K562 (cell line): Measurements from ENCODE around the gene APOM. TPM values are rescaled to one million over a fixed set of nuclear protein-coding genes. Genes with fewer than 3 reads are reported as not detected.

ENCODE experiments used
- CBX2 ChIP-seq: fragments of 200-600 bp; sonication (generic); IDR thresholded peaks from one replicate; pipeline ENCODE4 v1.6.1; 2012; ENCODE audit warnings: mild to moderate bottlenecking, low read length, inconsistent platforms; ENCODE audit not compliant: insufficient read depth, poor library complexity, severe bottlenecking
- CBX5 ChIP-seq: IDR thresholded peaks from 2 replicates; pipeline ENCODE4 v1.6.1; 2014; ENCODE audit warnings: low read depth, borderline replicate concordance
- CCAR2 ChIP-seq: fragments of 200-400 bp; formaldehyde crosslinking; IDR thresholded peaks from 2 replicates; pipeline ENCODE4 v1.6.1; 2017; ENCODE audit warnings: mild to moderate bottlenecking, low read depth, low read length
- ELK1 ChIP-seq: sonication (generic); formaldehyde crosslinking; IDR thresholded peaks from 2 replicates; pipeline ENCODE4 v1.8.1; 2022; ENCODE audit warnings: missing genetic modification reagents
- FOXK2 ChIP-seq, 2 experiments: fragments of 450-650 bp; IDR thresholded peaks in 1 of 2; conservative IDR thresholded peaks in 1 of 2; 2 replicates each; pipeline ENCODE4 v1.6.1; 2016; ENCODE audit warnings: low read depth in 2 of 2, mild to moderate bottlenecking in 1 of 2
- HCFC1 ChIP-seq: IDR thresholded peaks from 2 replicates; pipeline ENCODE4 v1.6.1; 2012; ENCODE audit warnings: low read depth, low read length, improper control_type of control experiment
- KDM4B ChIP-seq, 2 experiments: fragments of 450-650 bp in 1 of 2; sonication (generic) in 1 of 2; IDR thresholded peaks; 2 replicates each; pipeline ENCODE4 v1.6.1; 2016 to 2017; ENCODE audit warnings: borderline replicate concordance in 2 of 2, antibody characterized with exemption in 1 of 2, low read depth in 1 of 2, mild to moderate bottlenecking in 1 of 2
- KHSRP ChIP-seq: fragments of 450-650 bp; IDR thresholded peaks from 2 replicates; pipeline ENCODE4 v1.6.1; 2017
- L3MBTL2 ChIP-seq: fragments of 450-650 bp; IDR thresholded peaks from 2 replicates; pipeline ENCODE4 v1.6.1; 2016; ENCODE audit warnings: mild to moderate bottlenecking, moderate library complexity
- MECOM ChIP-seq: fragments of 250-450 bp; sonication (Bioruptor Pico); IDR thresholded peaks from 2 replicates; pipeline ENCODE4 v1.8.0; 2022; ENCODE audit warnings: inconsistent platforms
- MEIS2 ChIP-seq: fragments of 450-650 bp; IDR thresholded peaks from 2 replicates; pipeline ENCODE4 v1.6.1; 2014; ENCODE audit warnings: mild to moderate bottlenecking; ENCODE audit not compliant: partially characterized antibody
- NFIX ChIP-seq: fragments of 250-450 bp; sonication (Bioruptor Pico); IDR thresholded peaks from 2 replicates; pipeline ENCODE4 v1.4.0; 2020; ENCODE audit warnings: low read depth, mild to moderate bottlenecking, moderate library complexity
- NFRKB ChIP-seq: fragments of 450-650 bp; IDR thresholded peaks from 2 replicates; pipeline ENCODE4 v1.6.1; 2016; ENCODE audit warnings: low read depth
- NR2C1 ChIP-seq, 2 experiments: fragments of 450-650 bp; IDR thresholded peaks; 2 replicates each; pipeline ENCODE4 v1.6.1; 2017; ENCODE audit warnings: mild to moderate bottlenecking in 2 of 2, antibody characterized with exemption in 1 of 2, inconsistent platforms in 1 of 2, missing compliant biosample characterization in 1 of 2, missing genetic modification characterization in 1 of 2
- PML ChIP-seq: IDR thresholded peaks from 2 replicates; pipeline ENCODE4 v1.6.1; 2012; ENCODE audit warnings: low read length, inconsistent platforms
- POLR2AphosphoS2 ChIP-seq: IDR thresholded peaks from 2 replicates; pipeline ENCODE4 v1.6.1; 2012; ENCODE audit warnings: low read length, improper control_type of control experiment
- PRMT5 ChIP-seq: sonication (generic); formaldehyde crosslinking; IDR thresholded peaks from 2 replicates; pipeline ENCODE4 v1.5.0; 2020; ENCODE audit warnings: missing genetic modification reagents
- RNF2 ChIP-seq: sonication (generic); IDR thresholded peaks from 2 replicates; pipeline ENCODE4 v1.6.1; 2016
- RUNX1 ChIP-seq: sonication (generic); IDR thresholded peaks from 2 replicates; pipeline ENCODE4 v1.6.1; 2016; ENCODE audit warnings: antibody characterized with exemption, low read depth
- SMAD1 ChIP-seq: fragments of 150-350 bp; IDR thresholded peaks from 2 replicates; pipeline ENCODE4 v1.6.1; 2014; ENCODE audit warnings: low read length, low read depth; ENCODE audit not compliant: partially characterized antibody
- SPI1 ChIP-seq: IDR thresholded peaks from 2 replicates; pipeline ENCODE4 v1.6.1; 2011; ENCODE audit warnings: low read depth, low read length, control low read depth, borderline replicate concordance
- ZFP30 ChIP-seq: fragments of 250-450 bp; sonication (Bioruptor Pico); IDR thresholded peaks from 2 replicates; pipeline ENCODE4 v1.8.0; 2022; ENCODE audit warnings: moderate library complexity, mild to moderate bottlenecking, inconsistent platforms, borderline replicate concordance
- ZNF165 ChIP-seq: fragments of 250-450 bp; sonication (Bioruptor Pico); IDR thresholded peaks from 2 replicates; pipeline ENCODE4 v1.4.0; 2020; ENCODE audit warnings: borderline replicate concordance
- ZNF24 ChIP-seq: fragments of 450-650 bp; IDR thresholded peaks from 2 replicates; pipeline ENCODE4 v1.6.1; 2016
- polyA plus RNA-seq, 8 experiments: library from polyadenylated mRNA; depleted of rRNA in 4 of 8; stranded (reverse) in 5 of 8; unstranded in 3 of 8; fragments of >200 nt; fragmentation: Nextera tagmentation in 2 of 8; fragmentation: Illumina TruSeq in 1 of 8; extraction: Ambion mirVana in 2 of 8; extraction: Trizol in 1 of 8; gene quantifications; 2 replicates each; pipeline versions ENCODE4 v1.2.1 to v1.2.3, GENCODE V29; 2011 to 2014; ENCODE audit warnings: inconsistent platforms in 1 of 8, missing spikeins in 1 of 8
- total RNA-seq, 7 experiments: library from RNA; depleted of rRNA in 6 of 7; stranded (reverse); fragments of >200 nt in 6 of 7; fragmentation: Illumina TruSeq in 2 of 7; extraction: Trizol in 2 of 7; gene quantifications; 2 replicates each; pipeline versions ENCODE4 v1.2.1 to v1.2.3, GENCODE V29; 2011 to 2021; ENCODE audit warnings: low replicate concordance in 1 of 7
- TF ChIP-seq, protein P1 (sequence below): fragments of 450-650 bp; formaldehyde crosslinking; IDR thresholded peaks from 2 replicates; pipeline ENCODE4 v1.4.0; 2020; ENCODE audit warnings: mild to moderate bottlenecking
- TF ChIP-seq, protein P2 (sequence below): fragments of 450-650 bp; IDR thresholded peaks from 2 replicates; pipeline ENCODE4 v1.6.1; 2016; ENCODE audit warnings: low read depth, mild to moderate bottlenecking, moderate library complexity
- TF ChIP-seq, protein P3 (sequence below): fragments of 450-650 bp; formaldehyde crosslinking; conservative IDR thresholded peaks from 2 replicates; pipeline ENCODE4 v1.4.0; 2022; ENCODE audit warnings: mild to moderate bottlenecking, missing genetic modification characterization

Gene APOM
- total and polyA plus RNA-seq, 9 of the 15 experiments (the other 6 are each of a cell fraction or from before 2014, with no cell fraction given) = 5.7 to 24.3 (median 10.4) TPM

DNA sequence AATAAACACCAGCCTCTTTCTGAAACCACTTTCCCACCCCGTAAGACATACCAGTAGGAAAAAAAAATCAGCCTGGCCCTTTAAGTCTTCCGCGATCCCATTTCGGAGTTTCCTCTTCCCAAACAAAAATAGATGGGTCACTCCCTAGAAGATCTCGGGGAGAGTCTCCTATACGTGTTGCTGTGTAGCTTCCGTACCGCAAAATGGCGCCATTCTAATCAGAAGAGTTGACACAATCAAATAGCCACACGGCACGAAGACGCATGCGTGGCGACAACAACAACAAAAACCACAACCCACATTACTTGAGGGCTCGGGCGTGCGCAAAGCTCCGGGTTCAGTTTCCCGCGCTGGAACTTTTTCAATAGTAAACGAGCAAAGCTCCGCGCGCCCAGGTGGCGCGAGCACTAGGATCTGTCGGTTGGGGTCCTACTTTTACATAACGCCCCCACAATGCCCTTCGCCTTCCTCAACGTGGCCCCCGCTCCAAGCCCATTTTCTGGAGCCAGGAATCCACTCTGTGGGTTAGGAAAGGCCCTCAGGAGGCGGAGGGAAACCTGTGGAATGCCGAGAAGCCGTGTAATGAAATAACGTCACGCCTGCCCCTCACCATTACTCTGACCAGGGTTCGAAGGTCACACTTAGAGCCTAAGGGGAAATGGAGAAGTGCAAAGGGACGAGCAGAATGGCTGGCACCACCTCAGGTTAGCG, 9.3 kb downstream of the APOM start, which contains the start of gene GPANK1 (continued):
- peak; percentile 97 for TF ChIP-seq L3MBTL2
- TF ChIP-seq CBX2 = no peak
- TF ChIP-seq KHSRP = no peak
- TF ChIP-seq, protein P1, sequence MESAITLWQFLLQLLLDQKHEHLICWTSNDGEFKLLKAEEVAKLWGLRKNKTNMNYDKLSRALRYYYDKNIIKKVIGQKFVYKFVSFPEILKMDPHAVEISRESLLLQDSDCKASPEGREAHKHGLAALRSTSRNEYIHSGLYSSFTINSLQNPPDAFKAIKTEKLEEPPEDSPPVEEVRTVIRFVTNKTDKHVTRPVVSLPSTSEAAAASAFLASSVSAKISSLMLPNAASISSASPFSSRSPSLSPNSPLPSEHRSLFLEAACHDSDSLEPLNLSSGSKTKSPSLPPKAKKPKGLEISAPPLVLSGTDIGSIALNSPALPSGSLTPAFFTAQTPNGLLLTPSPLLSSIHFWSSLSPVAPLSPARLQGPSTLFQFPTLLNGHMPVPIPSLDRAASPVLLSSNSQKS (CRISPR knock-in tag) = no peak; the same call in 1 of the 2 replicates
- no peak for TF ChIP-seq RNF2
- peak; percentile 80 for TF ChIP-seq HCFC1
- TF ChIP-seq PML = peak; percentile 70
- peak; percentile 63 for TF ChIP-seq RUNX1
- TF ChIP-seq KDM4B (IDR thresholded peaks at IDR 0.05; ENCODE audit: borderline replicate concordance in 2 of 2, low read depth in 1 of 2) = 0 out of 4 replicates have a peak, but pooled peaks of 1 of the 2 experiments have one; percentile 61
- TF ChIP-seq ZFP30 (CRISPR knock-in tag) = no peak
- peak; percentile 94 for TF ChIP-seq NFRKB
- TF ChIP-seq ZNF165 = no peak
- TF ChIP-seq NR2C1 (IDR thresholded peaks at IDR 0.05) = no peak
- TF ChIP-seq NR2C1 (tag; IDR thresholded peaks at IDR 0.05) = peak; percentile 81
- peak; percentile 91 for TF ChIP-seq MEIS2
- peak; percentile 55 for TF ChIP-seq SMAD1
- TF ChIP-seq, protein P2, sequence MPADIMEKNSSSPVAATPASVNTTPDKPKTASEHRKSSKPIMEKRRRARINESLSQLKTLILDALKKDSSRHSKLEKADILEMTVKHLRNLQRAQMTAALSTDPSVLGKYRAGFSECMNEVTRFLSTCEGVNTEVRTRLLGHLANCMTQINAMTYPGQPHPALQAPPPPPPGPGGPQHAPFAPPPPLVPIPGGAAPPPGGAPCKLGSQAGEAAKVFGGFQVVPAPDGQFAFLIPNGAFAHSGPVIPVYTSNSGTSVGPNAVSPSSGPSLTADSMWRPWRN = peak; percentile 76
- TF ChIP-seq FOXK2 (conservative IDR thresholded peaks at IDR 0.05 in 1 of 2, IDR thresholded peaks at IDR 0.05 in 1 of 2; ENCODE audit: low read depth in 2 of 2) = peak; percentile 98 to 99
- TF ChIP-seq SPI1 = peak; percentile 96
- no peak for TF ChIP-seq NFIX
- TF ChIP-seq, protein P3, sequence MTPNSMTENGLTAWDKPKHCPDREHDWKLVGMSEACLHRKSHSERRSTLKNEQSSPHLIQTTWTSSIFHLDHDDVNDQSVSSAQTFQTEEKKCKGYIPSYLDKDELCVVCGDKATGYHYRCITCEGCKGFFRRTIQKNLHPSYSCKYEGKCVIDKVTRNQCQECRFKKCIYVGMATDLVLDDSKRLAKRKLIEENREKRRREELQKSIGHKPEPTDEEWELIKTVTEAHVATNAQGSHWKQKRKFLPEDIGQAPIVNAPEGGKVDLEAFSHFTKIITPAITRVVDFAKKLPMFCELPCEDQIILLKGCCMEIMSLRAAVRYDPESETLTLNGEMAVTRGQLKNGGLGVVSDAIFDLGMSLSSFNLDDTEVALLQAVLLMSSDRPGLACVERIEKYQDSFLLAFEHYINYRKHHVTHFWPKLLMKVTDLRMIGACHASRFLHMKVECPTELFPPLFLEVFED = peak; percentile 86
- TF ChIP-seq CBX5 = no peak
- no peak for TF ChIP-seq PRMT5 (CRISPR knock-in tag)
- no peak for TF ChIP-seq ELK1 (CRISPR knock-in tag)
- TF ChIP-seq MECOM (CRISPR knock-in tag) = peak; percentile 65; the same call in 1 of the 2 replicates
- TF ChIP-seq POLR2AphosphoS2 = peak; percentile 91; the same call in 1 of the 2 replicates
- TF ChIP-seq CCAR2 = 0 out of 2 replicates have a peak, but pooled peaks have one; percentile 53
- TF ChIP-seq ZNF24 = peak; percentile 9; the same call in 1 of the 2 replicates
